SU-DHL-6 (cell line): Measurements from ENCODE around the gene XRCC2.
A peak's percentile ranks its signal among the peaks of the same experiment; 100 is the strongest.
"Not testable (repeated sequence)": the region's sequence is repeated elsewhere in the genome, so short reads cannot be mapped to it uniquely, and the experiment has no call there.

ENCODE experiments used
- H2AFZ ChIP-seq: fragments of 200-600 bp; sonication (generic); 2 replicates; pipeline ENCODE4 v1.6.1; 2014; ENCODE audit warnings: low read depth, mild to moderate bottlenecking, moderate library complexity, mixed read lengths, antibody characterized with exemption, low read length; ENCODE audit not compliant: severe bottlenecking
- H3F3A ChIP-seq: fragments of 200-600 bp; shearing (Covaris generic); 2 replicates; pipeline ENCODE4 v1.6.0; 2016; ENCODE audit warnings: antibody characterized with exemption, mild to moderate bottlenecking; ENCODE audit not compliant: insufficient read depth
- H3K27ac ChIP-seq: fragments of 200-600 bp; sonication (generic); 2 replicates; pipeline ENCODE4 v1.5.1; 2016; ENCODE audit warnings: low read depth, mild to moderate bottlenecking, low read length, moderate library complexity, mixed read lengths
- H3K27me3 ChIP-seq: fragments of 200-600 bp; sonication (generic), shearing (Covaris generic); 2 replicates; pipeline ENCODE4 v1.6.0; 2014; ENCODE audit warnings: mild to moderate bottlenecking, low read length
- H3K36me3 ChIP-seq: fragments of 200-600 bp; sonication (generic); 2 replicates; pipeline ENCODE4 v1.6.1; 2014; ENCODE audit warnings: mild to moderate bottlenecking, low read length, mixed read lengths
- H3K4me2 ChIP-seq: fragments of 300-600, 200-600 bp; shearing (Covaris generic), sonication (generic); 2 replicates; pipeline ENCODE4 v1.6.0; 2014; ENCODE audit warnings: low read length, low read depth, mild to moderate bottlenecking; ENCODE audit not compliant: poor library complexity, severe bottlenecking
- H3K4me3 ChIP-seq: fragments of 200-600 bp; sonication (generic); 2 replicates; pipeline ENCODE4 v1.5.1; 2014; ENCODE audit warnings: antibody characterized with exemption, low read length, mild to moderate bottlenecking, mixed read lengths; ENCODE audit not compliant: insufficient read depth, poor library complexity, severe bottlenecking
- H3K79me2 ChIP-seq: fragments of 200-600 bp; sonication (generic); 2 replicates; pipeline ENCODE4 v1.6.1; 2014; ENCODE audit warnings: mild to moderate bottlenecking, low read length, moderate library complexity; ENCODE audit not compliant: insufficient read depth
- H3K9ac ChIP-seq: fragments of 200-600 bp; sonication (generic); 2 replicates; pipeline ENCODE4 v1.7.0; 2014; ENCODE audit warnings: mild to moderate bottlenecking, low read length
- H3K9me2 ChIP-seq: fragments of 200-600 bp; sonication (generic); replicated peaks from 2 replicates; pipeline ENCODE4 v1.6.1; 2014; ENCODE audit warnings: low read length; ENCODE audit not compliant: insufficient read depth
- H3K9me3 ChIP-seq: fragments of 200-600 bp; sonication (generic); 2 replicates; pipeline ENCODE4 v1.6.1; 2014; ENCODE audit warnings: low read length, mixed read lengths; ENCODE audit not compliant: insufficient read depth
- H4K20me1 ChIP-seq: fragments of 200-600 bp; sonication (generic); 2 replicates; pipeline ENCODE4 v1.6.1; 2014; ENCODE audit warnings: low read depth, mild to moderate bottlenecking, antibody characterized with exemption, low read length, moderate library complexity, mixed read lengths
- CTCF ChIP-seq: fragments of 200-600 bp; sonication (generic); IDR thresholded peaks from one replicate; pipeline ENCODE4 v1.5.1; 2017; ENCODE audit warnings: antibody characterized with exemption, mild to moderate bottlenecking, low read length, moderate library complexity; ENCODE audit not compliant: insufficient read depth, poor library complexity, severe bottlenecking
- EZH2phosphoT487 ChIP-seq: fragments of 200-600 bp; sonication (generic), shearing (Covaris generic); conservative IDR thresholded peaks from 2 replicates; pipeline ENCODE4 v1.6.1; 2018; ENCODE audit warnings: mild to moderate bottlenecking, antibody characterized with exemption, low read length, moderate library complexity, mixed read lengths

Gene XRCC2

GRCh38 chr7:152675759-152676636 lies at the start of gene XRCC2:
XRCC2 (minus strand) TSS chr7:152676141; CDS start chr7:152676079, 62 bp downstream.
- no peaks in the 10 kb centered on the region; the same call in 1 of the 2 replicates for H4K20me1 ChIP-seq

DNA sequence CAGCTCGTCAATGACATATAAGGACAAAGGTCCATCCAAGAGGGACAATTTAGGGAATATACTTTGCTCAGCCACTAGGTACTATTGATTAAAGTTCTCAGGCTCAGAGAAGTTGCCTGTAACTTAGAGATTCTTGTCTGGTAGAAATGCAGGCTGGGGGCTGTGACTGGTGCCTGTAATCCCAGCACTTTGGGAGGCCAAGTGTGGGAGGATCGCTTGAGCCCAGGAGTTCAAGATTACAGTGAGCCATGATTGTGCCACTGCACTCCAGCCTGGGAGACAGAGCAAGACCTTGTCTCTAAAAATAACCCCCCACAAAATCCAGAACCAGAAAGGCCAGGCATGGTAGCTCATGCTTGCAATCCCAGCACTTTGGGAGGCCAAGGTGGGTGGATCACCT lies 47.4 kb upstream of the XRCC2 start:
- H3K79me2 ChIP-seq: no peaks in the 10 kb centered on the region
- H3F3A ChIP-seq: no peaks in the 10 kb centered on the region
- no peak overlapping the region for H3K27ac ChIP-seq
- H3K27me3 ChIP-seq: no peaks in the 10 kb centered on the region
- no peaks in the 10 kb centered on the region for H4K20me1 ChIP-seq
- no peak overlapping the region for H3K4me2 ChIP-seq
- TF ChIP-seq CTCF: no peak
- TF ChIP-seq EZH2phosphoT487: no peak
- H3K9ac ChIP-seq: no peak overlapping the region
- H3K9me3 ChIP-seq: no peaks in the 10 kb centered on the region
- H2AFZ ChIP-seq: no peak overlapping the region
- no peak overlapping the region for H3K4me3 ChIP-seq
- no peaks in the 10 kb centered on the region for H3K36me3 ChIP-seq
- H3K9me2 ChIP-seq: no peaks in the 10 kb centered on the region

More at GRCh38 chr7:152675759-152676636, at the start of gene XRCC2:
- Histone ChIP-seq H3K27me3 (no peaks in the 10 kb centered on the region), H3K9ac (peak within 1 kb of the TSS; percentile 91), H3K4me2 (peak within 1 kb of the TSS; percentile 99), H3K4me3 (peak within 1 kb of the TSS; percentile 96), H3K9me3 (no peaks in the 10 kb centered on the region), H3K9me2 (no peaks in the 10 kb centered on the region), H3F3A (peaks cover 10% of the 10 kb centered on the region), H3K79me2 (peaks cover 46% of the 10 kb centered on the region), H3K27ac (peak within 1 kb of the TSS; percentile 74), H3K36me3 (peaks cover 6% of the 10 kb centered on the region; the same call in 1 of the 2 replicates), H2AFZ (peak within 1 kb of the TSS; percentile 98)
- TF ChIP-seq CTCF (no peak), EZH2phosphoT487 (no peak)

DNA sequence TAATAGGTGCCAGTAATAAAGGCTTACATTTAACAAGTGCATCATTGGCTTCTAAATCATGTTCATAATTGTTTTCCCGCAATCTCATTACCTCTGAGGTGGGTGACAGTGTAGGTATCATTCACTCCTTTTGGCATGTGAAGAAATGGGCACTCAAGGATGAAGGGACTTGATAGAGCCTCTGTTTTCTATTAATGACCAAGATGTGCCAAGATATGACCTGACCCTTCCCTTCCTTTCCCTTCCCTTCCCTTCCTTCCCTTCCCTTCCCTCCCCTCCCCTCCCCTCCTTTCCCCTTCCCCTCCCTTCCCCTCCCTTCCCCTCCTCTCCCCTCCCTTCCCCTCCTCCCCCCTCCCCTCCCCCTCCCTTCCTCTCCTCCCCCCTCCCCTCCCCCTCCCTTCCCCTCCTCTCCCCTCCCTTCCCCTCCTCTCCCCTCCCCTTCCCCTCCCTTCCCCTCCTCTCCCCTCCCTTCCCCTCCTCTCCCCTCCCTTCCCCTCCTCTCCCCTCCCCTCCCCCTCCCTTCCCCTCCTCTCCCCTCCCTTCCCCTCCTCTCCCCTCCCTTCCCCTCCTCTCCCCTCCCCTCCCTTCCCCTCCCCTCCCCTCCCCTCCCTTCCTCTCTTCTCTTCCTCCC lies 36.6 kb upstream of the XRCC2 start:
- H3K4me3 ChIP-seq, H3K9me3 ChIP-seq, H3K27ac ChIP-seq, H3K27me3 ChIP-seq, H3K36me3 ChIP-seq, H3F3A ChIP-seq, H3K79me2 ChIP-seq, H2AFZ ChIP-seq, H3K4me2 ChIP-seq, H3K9me2 ChIP-seq, H4K20me1 ChIP-seq, H3K9ac ChIP-seq: not testable (repeated sequence)

DNA sequence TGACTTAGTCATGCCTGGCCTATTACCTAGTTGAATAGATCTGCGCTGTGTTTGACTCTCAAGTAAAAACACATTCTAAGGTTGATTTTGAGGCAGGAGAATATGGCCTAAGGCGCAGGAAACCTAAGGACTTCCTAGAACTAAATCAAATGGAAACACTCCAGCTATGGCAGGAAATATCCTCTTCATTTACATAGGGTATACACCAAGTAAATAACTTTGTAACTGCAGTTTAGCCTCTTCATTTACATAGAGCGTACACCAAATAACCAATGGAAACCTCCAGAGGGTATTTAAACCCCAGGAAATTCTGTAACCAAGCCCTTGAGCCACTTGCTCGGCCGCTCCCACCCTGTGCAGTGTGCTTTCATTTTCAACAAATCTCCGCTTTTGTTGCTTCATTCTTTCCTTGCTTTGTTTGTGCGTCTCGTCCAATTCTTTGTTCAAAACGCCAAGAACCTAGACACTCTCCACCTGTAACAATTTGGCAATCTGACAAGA lies 35.6 kb upstream of the XRCC2 start:
- no peak overlapping the region for H2AFZ ChIP-seq
- no peaks in the 10 kb centered on the region for H3K9me2 ChIP-seq
- no peaks in the 10 kb centered on the region for H3K36me3 ChIP-seq
- no peak overlapping the region for H3K4me2 ChIP-seq
- no peak for TF ChIP-seq CTCF
- TF ChIP-seq EZH2phosphoT487: no peak
- H3K79me2 ChIP-seq: no peaks in the 10 kb centered on the region
- H4K20me1 ChIP-seq: no peaks in the 10 kb centered on the region
- no peak overlapping the region for H3K9ac ChIP-seq
- H3K27me3 ChIP-seq: no peaks in the 10 kb centered on the region
- H3F3A ChIP-seq: no peaks in the 10 kb centered on the region
- H3K9me3 ChIP-seq: no peaks in the 10 kb centered on the region
- no peak overlapping the region for H3K27ac ChIP-seq
- no peak overlapping the region for H3K4me3 ChIP-seq
